Spleen (tissue), 7 donors: ENCODE results near the gene CANT1.

Source experiments
- CTCF ChIP-seq, 11 experiments: fragments of 200-600 bp in 7 of 11; fragments of 450-650 bp in 4 of 11; sonication (generic) in 4 of 11; IDR thresholded peaks in 8 of 11; conservative IDR thresholded peaks in 3 of 11; 1 replicate in 7 of 11; 2 replicates in 4 of 11; pipeline versions ENCODE4 v1.4.0 to v1.8.0; 2016 to 2021; ENCODE audit warnings: antibody characterized with exemption in 11 of 11, inconsistent platforms in 4 of 11, mild to moderate bottlenecking in 1 of 11
- POLR2A ChIP-seq, 3 donors: fragments of 450-650 bp; IDR thresholded peaks; one replicate each; pipeline ENCODE4 v1.5.1; 2017; ENCODE audit warnings: antibody characterized with exemption in 3 of 3, mild to moderate bottlenecking in 1 of 3
- POLR2AphosphoS5 ChIP-seq, 3 donors: sonication (generic); formaldehyde crosslinking; IDR thresholded peaks; one replicate each; pipeline ENCODE4 v1.5.1; 2017; ENCODE audit warnings: antibody characterized with exemption in 3 of 3
- donor health status: DM: no; HTN: no; CAD: no; lungs with moderate emphysema.
- donor health status: DM: no; HTN: no; CAD: no.
- donor health status: DM: no; HTN: no; CAD: no.

DNA sequence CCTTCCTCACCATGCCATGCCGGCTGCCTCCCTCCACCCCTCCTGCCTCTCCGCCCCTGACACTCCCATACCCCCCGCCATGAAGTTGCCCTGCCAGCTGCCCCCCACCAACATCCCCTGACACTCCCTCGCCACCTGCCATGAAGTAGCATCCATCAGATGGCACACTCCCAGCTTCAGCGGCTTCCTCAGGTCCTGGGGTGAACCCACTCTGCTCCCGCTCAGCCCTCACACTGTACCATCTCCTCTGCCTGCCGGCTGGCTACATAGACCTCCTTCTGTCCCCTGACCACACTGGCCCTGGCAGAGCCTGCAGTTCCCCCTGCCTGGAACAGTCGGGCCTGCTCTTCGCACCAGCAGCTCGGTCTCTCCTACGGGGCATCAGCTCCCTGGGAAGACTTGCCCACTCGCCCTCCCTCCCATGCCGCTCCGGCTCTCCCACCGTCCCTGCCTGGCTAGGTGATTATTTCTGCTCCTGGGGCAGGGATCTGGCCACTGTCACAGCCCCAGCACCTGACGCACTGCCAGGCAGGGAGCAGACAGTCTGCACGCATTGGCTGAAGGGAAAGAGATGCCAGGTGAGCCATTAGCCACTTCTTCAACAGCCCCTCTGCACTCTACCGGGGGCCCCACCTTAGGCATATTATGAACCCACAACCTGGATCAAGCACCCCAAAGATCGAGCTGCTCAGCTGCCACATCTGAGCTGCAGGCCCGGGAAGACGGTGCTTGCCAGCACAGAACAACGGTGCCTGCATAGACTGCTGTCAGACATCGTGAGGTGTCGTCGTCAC is 9.0 kb downstream of the CANT1 start:
- TF ChIP-seq CTCF (IDR thresholded peaks at IDR 0.05 in 8 of 11, conservative IDR thresholded peaks at IDR 0.05 in 3 of 11) = no peak
- no peak for TF ChIP-seq POLR2A (IDR thresholded peaks at IDR 0.05)
- peak in 1 of 3 donors; percentile 10 for TF ChIP-seq POLR2AphosphoS5 (IDR thresholded peaks at IDR 0.05)
